T47D (cell line): Measurements from ENCODE around the gene TRAF4.
A peak's percentile ranks its signal among the peaks of the same experiment; 100 is the strongest.
"Not testable (repeated sequence)": the region's sequence is repeated elsewhere in the genome, so short reads cannot be mapped to it uniquely, and the experiment has no call there.

Source experiments
- DNase-seq, 2 experiments: peaks; one replicate each; pipeline versions ENCODE4 v3.0.0 to v3.0.0-alpha.2; 2011 to 2012; ENCODE audit warnings: low read depth in 1 of 2, low spot score in 1 of 2
- JUND ChIP-seq: IDR thresholded peaks from 2 replicates; pipeline ENCODE4 v1.6.1; 2012; ENCODE audit warnings: low read depth
- in situ Hi-C: cut with HindIII; loops from 2 replicates; pipeline ENCODE4 v1.10.0; 2016; ENCODE audit warnings: low sequenced_read_pairs, low pct_unique_long_range_greater_than_20kb

TRAF4 gene

GRCh38 chr17:28718333-28719020 is 25.3 kb upstream of the TRAF4 start:
- in situ Hi-C loops, result no loop called here
- no peak for TF ChIP-seq JUND
- DNase-seq, result no peak

- in situ Hi-C loops, result no loop called here
- DNase-seq, result no peak
- TF ChIP-seq JUND, result no peak
Observed at GRCh38 chr17:28719021-28719433, 24.8 kb upstream of the TRAF4 start.

- DNase-seq, result no peak
- in situ Hi-C loops, result no loop called here
- no peak for TF ChIP-seq JUND
Observed at GRCh38 chr17:28720247-28720996, 23.4 kb upstream of the TRAF4 start.

GRCh38 chr17:28720997-28721329 is 22.8 kb upstream of the TRAF4 start:
- in situ Hi-C loops, DNase-seq: not testable (repeated sequence)

DNA sequence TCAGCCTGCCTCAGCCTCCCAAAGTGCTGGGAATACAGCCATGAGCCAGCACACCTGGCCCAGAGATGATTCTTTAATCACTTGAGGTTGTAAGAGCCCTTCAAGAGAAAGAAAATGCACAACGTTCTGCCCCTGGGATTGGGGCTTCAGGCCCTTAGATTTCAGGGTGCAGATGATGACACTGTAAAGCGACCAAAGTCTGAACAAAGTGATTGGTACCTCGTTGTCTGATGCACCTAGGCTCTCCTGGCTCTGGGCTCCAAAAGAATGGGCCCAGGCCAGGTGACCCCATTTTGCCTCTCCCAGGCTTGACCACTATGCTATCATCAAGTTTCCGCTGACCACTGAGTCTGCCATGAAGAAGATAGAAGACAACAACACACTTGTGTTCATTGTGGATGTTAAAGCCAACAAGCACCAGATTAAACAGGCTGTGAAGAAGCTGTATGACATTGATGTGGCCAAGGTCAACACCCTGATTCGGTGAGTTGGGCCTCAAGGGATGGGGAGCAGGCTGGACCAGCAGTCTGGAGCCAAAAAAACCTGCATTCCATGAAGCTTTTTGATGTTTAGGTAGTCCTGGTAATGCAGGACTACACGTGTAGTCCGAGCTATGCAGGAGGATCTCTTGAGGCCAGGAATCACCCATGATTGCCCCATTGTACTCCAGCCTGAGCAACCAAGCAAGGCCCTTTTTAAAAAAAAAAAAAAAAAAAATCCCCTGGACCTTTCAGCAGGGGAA is 21.2 kb upstream of the TRAF4 start:
- in situ Hi-C loops, result no loop called here
- TF ChIP-seq JUND, result no peak
- no peak for DNase-seq

DNA sequence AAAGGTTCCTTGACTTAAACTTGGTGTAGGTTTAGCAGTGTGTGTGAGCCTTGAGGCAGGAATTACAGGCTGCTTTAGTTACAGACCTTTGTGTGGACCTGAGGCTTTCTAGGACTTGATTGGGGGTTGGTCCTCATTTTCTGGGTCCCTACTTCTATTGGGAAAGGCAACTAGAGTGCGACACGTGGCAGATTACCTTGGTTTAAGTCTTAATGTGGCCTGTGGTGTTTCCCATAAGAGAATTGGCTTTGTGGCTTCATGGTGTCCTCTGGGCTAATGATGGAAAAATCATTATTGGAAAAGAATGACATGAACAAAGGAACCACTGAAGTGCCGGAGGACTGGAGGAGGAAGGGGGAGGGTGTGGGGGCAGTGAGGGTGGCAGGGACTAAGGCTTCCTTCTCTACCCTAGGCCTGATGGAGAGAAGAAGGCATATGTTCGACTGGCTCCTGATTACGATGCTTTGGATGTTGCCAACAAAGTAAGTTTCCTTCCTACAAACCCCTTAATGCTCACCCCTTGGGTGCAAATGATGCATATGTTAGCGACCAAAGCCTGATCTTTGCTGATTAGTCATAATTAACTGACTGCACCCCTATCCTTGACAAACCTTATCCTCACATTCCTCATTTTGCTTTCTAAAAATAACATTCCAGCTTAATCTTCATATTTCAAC is 20.5 kb upstream of the TRAF4 start:
- in situ Hi-C loops, result no loop called here
- no peak for DNase-seq
- TF ChIP-seq JUND, result no peak

GRCh38 chr17:28723836-28724499 is 19.8 kb upstream of the TRAF4 start:
- in situ Hi-C loops, result not testable (repeated sequence)
- DNase-seq, result peak in 1 of 2 experiments; percentile 82

- TF ChIP-seq JUND, result no peak
- DNase-seq, result peak in 1 of 2 experiments; percentile 56
- in situ Hi-C loops, result no loop called here
Observed at GRCh38 chr17:28724500-28725165, 19.2 kb upstream of the TRAF4 start.

- TF ChIP-seq JUND, result no peak
- in situ Hi-C loops, result no loop called here
- DNase-seq, result peak in 1 of 2 experiments; percentile 77
Observed at GRCh38 chr17:28725166-28725659, 18.6 kb upstream of the TRAF4 start.

DNA sequence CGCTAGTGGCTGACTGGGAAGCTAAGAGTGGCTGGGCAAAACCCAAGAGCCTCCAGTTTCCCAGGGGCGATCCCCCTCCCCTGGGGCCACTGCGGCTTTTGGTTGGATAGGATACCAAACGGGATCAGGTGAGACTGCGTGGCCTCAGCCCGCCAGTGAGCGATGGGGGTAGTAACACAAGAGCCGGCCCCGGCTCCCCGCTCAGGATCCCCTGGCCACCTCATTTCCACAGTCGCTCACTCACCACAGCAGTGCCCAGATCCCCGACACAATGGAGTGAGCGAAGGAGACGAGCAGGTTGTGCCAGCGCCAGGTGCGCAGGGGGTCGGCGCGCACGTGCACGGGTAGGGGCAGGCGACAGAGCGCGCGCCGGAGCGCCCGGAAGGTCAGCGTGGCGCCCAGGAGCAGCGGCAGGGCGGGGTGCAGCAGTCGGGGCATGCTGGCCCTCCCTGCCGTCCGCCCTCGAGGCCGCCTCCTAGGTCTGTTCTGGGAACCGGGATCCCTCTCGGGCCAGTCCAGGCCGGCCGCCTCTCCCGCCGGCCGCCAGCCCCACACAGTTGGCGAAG is 18.1 kb upstream of the TRAF4 start:
- in situ Hi-C loops, result no loop called here
- no peak for TF ChIP-seq JUND
- peak in 1 of 2 experiments; percentile 88 for DNase-seq

GRCh38 chr17:28726226-28726626 is 17.6 kb upstream of the TRAF4 start, which contains the start of gene TLCD1:
Gene TLCD1, minus strand, starts transcription at chr17:28726233. Its CDS starts 136 bp downstream, at chr17:28726097.
- in situ Hi-C loops, result no loop called here
- no peak for TF ChIP-seq JUND
- peak; percentile 74 to 80 for DNase-seq
